Kidney (tissue), 14 donors: ENCODE data around the gene GPC6. TPM values are rescaled to one million over a fixed set of nuclear protein-coding genes. Genes with fewer than 3 reads are reported as not detected.

Experiments used
- DNase-seq, 5 donors: peaks; one replicate each; pipeline ENCODE4 v3.0.0-alpha.2; 2013 to 2020
- FAIRE-seq: peaks from 2 replicates; lab custom pipeline; 2012; peaks lifted over from hg19 to GRCh38; lab: Jason Lieb, UNC
- H3K27ac ChIP-seq, 2 donors: one replicate each; pipeline ENCODE4 v1.7.0; 2013; ENCODE audit warnings: low read depth in 2 of 2, low read length in 2 of 2, inconsistent platforms in 1 of 2
- H3K27me3 ChIP-seq: one replicate; pipeline ENCODE4 v1.7.1; 2013; ENCODE audit warnings: low read length, inconsistent platforms; ENCODE audit not compliant: control insufficient read depth, insufficient read depth
- H3K36me3 ChIP-seq, 3 donors: one replicate each; pipeline versions ENCODE4 v1.7.0 to v1.7.1; 2013; ENCODE audit warnings: low read length in 3 of 3, control low read depth in 1 of 3, inconsistent platforms in 1 of 3; ENCODE audit not compliant: insufficient read depth in 3 of 3, control insufficient read depth in 2 of 3
- H3K4me1 ChIP-seq, 3 donors: one replicate each; pipeline versions ENCODE4 v1.7.0 to v1.7.1; 2013; ENCODE audit warnings: low read length in 3 of 3, inconsistent platforms in 1 of 3, low read depth in 1 of 3; ENCODE audit not compliant: control insufficient read depth in 2 of 3, insufficient read depth in 2 of 3
- H3K4me3 ChIP-seq, 3 donors: one replicate each; pipeline versions ENCODE4 v1.7.0 to v1.8.1; 2013; ENCODE audit warnings: low read length in 3 of 3, control low read depth in 1 of 3, inconsistent platforms in 1 of 3
- H3K9ac ChIP-seq, 3 donors: one replicate each; pipeline versions ENCODE4 v1.7.0 to v1.7.1; 2013; ENCODE audit warnings: low read length in 3 of 3, control low read depth in 1 of 3, inconsistent platforms in 1 of 3
- H3K9me3 ChIP-seq, 3 donors: one replicate each; pipeline versions ENCODE4 v1.7.0 to v1.7.1; 2013; ENCODE audit warnings: low read length in 3 of 3, control low read depth in 1 of 3, inconsistent platforms in 1 of 3; ENCODE audit not compliant: control insufficient read depth in 2 of 3, insufficient read depth in 1 of 3
- intact Hi-C: fragments of 100-400 bp; cut with DNase I; formaldehyde crosslinking; loops from one replicate; pipeline ENCODE4 v1.11.1; 2022
- polyA plus RNA-seq: library from polyadenylated mRNA; stranded (reverse); fragments of 350-450 nt; fragmentation: Illumina TruSeq; extraction: RNeasy Lipid Tissue Mini Kit (QIAGEN cat#74804); gene quantifications from one replicate; pipeline ENCODE4 v1.2.3, GENCODE V29; 2014; ENCODE audit warnings: low read depth, low replicate concordance; ENCODE audit not compliant: insufficient read depth
- total RNA-seq: library from RNA; stranded (reverse); fragmentation: NEBNext Ultra II Directional; extraction: Animal tissue kit (Norgen Biotek cat#: 25700); gene quantifications from one replicate; pipeline ENCODE4 v1.2.1, GENCODE V29; 2021
- TF ChIP-seq, protein P1 (sequence below): IDR thresholded peaks from 3 replicates; pipeline ENCODE4 v1.5.1; 2012; ENCODE audit warnings: mild to moderate bottlenecking, moderate library complexity, borderline replicate concordance; ENCODE audit not compliant: insufficient read depth; ENCODE audit errors: extremely low read depth
- donor health status: control.
- donor health status: control.
- donor health status: control.
- donor health status: control.
- donor health status: control.
- donor health status: DM: yes; HTN: yes; CAD: no.
- donor health status: Normal renal cell carcinoma (clear cell type).

Gene GPC6
- total and polyA plus RNA-seq, 2 donors from 2014 or later: 6.2 to 15.5 TPM

DNA sequence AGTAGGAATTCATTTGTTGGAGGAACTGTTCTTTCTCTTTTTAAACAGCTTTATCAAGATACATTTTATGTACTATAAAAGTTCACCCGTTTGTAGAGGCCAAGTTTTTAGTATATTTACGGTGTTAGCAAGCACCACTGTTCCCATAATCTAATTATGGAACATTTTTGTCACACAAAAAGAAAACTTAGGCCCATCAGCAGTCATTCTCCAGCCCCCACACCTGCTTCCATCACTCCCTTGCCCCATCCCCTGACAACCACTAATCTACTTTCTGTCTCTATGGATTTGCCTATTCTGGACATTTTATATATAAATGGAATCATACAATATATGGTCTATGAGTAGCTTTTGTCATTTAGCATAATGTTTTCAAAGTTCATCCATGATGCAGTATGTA lies 787.9 kb downstream of the GPC6 start:
- H3K9ac ChIP-seq: no peak overlapping the region
- no peak overlapping the region for H3K27ac ChIP-seq
- no peaks in the 10 kb centered on the region for H3K36me3 ChIP-seq
- no peaks in the 10 kb centered on the region for H3K9me3 ChIP-seq
- DNase-seq (no peak), FAIRE-seq (no peak)
- H3K4me3 ChIP-seq: no peak overlapping the region
- TF ChIP-seq, protein P1, sequence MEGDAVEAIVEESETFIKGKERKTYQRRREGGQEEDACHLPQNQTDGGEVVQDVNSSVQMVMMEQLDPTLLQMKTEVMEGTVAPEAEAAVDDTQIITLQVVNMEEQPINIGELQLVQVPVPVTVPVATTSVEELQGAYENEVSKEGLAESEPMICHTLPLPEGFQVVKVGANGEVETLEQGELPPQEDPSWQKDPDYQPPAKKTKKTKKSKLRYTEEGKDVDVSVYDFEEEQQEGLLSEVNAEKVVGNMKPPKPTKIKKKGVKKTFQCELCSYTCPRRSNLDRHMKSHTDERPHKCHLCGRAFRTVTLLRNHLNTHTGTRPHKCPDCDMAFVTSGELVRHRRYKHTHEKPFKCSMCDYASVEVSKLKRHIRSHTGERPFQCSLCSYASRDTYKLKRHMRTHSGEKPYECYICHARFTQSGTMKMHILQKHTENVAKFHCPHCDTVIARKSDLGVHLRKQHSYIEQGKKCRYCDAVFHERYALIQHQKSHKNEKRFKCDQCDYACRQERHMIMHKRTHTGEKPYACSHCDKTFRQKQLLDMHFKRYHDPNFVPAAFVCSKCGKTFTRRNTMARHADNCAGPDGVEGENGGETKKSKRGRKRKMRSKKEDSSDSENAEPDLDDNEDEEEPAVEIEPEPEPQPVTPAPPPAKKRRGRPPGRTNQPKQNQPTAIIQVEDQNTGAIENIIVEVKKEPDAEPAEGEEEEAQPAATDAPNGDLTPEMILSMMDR: no peak
- intact Hi-C loops: no loop called here
- no peaks in the 10 kb centered on the region for H3K4me1 ChIP-seq
- H3K27me3 ChIP-seq: no peaks in the 10 kb centered on the region

DNA sequence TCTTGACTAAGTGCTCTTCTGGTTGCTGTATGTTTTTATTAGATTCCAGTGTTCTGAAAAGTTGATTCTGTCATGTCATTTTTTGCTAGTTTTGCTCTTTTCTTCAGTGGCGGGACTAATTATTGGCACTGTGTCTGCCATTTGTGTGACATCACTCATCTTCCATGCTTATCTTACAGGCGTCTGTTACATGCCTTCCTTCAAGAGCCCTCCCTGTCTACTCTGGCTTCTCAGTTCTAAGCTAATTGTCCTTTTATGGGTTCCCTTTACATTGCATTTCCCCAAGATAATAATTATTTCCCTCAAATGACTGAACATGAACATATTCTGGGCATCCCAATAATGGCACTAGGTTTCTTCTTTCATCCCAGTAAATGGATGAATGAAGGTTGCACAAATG lies 793.8 kb downstream of the GPC6 start:
- TF ChIP-seq, protein P1: no peak
- Histone ChIP-seq H3K9ac (no peak overlapping the region), H3K4me1 (no peaks in the 10 kb centered on the region), H3K36me3 (no peaks in the 10 kb centered on the region), H3K9me3 (no peaks in the 10 kb centered on the region), H3K27ac (no peak overlapping the region), H3K27me3 (no peaks in the 10 kb centered on the region), H3K4me3 (no peak overlapping the region)
- intact Hi-C loops: no loop called here
- no peak for FAIRE-seq
- no peak for DNase-seq

DNA sequence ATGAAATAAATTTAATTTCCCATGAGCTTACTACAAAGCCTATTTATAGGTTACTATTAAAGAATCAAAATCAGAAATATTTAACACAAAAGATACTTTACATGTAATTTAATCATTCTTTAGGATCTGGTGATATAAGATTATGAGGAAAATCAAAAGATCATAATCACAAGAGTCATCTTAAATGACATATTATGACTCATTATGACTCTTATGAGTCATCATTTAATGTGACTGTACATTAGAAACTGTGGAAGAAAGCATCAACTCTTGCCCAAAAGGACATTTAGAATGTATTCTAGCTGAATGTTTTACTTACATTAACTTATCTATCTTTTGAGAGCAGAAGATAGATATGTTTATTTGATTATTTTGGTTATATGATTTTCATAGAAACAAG lies 794.2 kb downstream of the GPC6 start:
- Histone ChIP-seq H3K36me3 (no peaks in the 10 kb centered on the region), H3K27ac (no peak overlapping the region), H3K9ac (no peak overlapping the region), H3K4me1 (no peaks in the 10 kb centered on the region), H3K4me3 (no peak overlapping the region), H3K9me3 (no peaks in the 10 kb centered on the region), H3K27me3 (no peaks in the 10 kb centered on the region)
- TF ChIP-seq, protein P1: no peak
- FAIRE-seq: peak; percentile 13
- DNase-seq: no peak
- intact Hi-C loops: no loop called here

DNA sequence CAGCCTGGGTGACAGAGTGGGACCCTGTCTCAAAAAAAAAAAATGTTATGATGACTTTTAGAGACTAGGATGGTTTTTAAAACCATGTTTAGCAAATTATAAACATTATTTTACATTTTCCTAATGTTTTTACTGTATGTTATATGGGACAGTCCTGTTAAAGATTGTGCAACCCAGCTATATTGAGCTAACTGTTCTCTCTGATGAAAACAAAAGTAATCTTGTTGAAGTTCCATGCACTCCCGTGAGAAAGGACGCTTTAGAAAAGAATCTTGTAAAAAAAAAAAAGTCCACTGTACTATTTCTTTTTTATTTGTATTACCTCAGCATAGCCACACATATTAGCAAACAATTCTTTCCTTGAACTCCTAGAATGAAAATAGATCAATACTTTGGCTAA lies 801.6 kb downstream of the GPC6 start:
- intact Hi-C loops: no loop called here
- FAIRE-seq (no peak), DNase-seq (no peak)
- Histone ChIP-seq H3K9ac (no peak overlapping the region), H3K27ac (no peak overlapping the region), H3K27me3 (no peaks in the 10 kb centered on the region), H3K4me1 (no peaks in the 10 kb centered on the region), H3K36me3 (no peaks in the 10 kb centered on the region), H3K4me3 (no peak overlapping the region), H3K9me3 (no peaks in the 10 kb centered on the region)
- TF ChIP-seq, protein P1: no peak
